ENCODE results near the gene PRKRA. TPM values are rescaled to one million over a fixed set of nuclear protein-coding genes. Genes with fewer than 3 reads are reported as not detected.
A peak's percentile ranks its signal among the peaks of the same experiment; 100 is the strongest.

PRKRA gene
- total and polyA plus RNA-seq, 7 donors: 25.1 to 86.1 (median 62.6) TPM

- Histone ChIP-seq H3K27ac (no peak overlapping the region), H3K9me3 (no peaks in the 10 kb centered on the region), H3K27me3 (no peaks in the 10 kb centered on the region), H3K4me1 (no peaks in the 10 kb centered on the region), H3K36me3 (no peaks in the 10 kb centered on the region), H3K4me3 (no peak overlapping the region)
- no peak for DNase-seq
- 69 to 72% methylated on average over 3 of the region's 3 CpGs for WGBS, 2 donors
- intact Hi-C loops (cut with DNase I): no loop called here
- no peak for TF ChIP-seq EP300 (IDR thresholded peaks at IDR 0.05)
- no peak for TF ChIP-seq POLR2A (IDR thresholded peaks at IDR 0.05)
- TF ChIP-seq POLR2AphosphoS5 (IDR thresholded peaks at IDR 0.05): no peak
- no peak for TF ChIP-seq CTCF (IDR thresholded peaks at IDR 0.05)
Observed at GRCh38 chr2:178403671-178404306, 47.2 kb downstream of the PRKRA start.

GRCh38 chr2:178401994-178402437 is 49.0 kb downstream of the PRKRA start:
- Histone ChIP-seq H3K27me3 (no peaks in the 10 kb centered on the region), H3K4me1 (no peaks in the 10 kb centered on the region), H3K9me3 (no peaks in the 10 kb centered on the region), H3K27ac (no peak overlapping the region), H3K36me3 (no peaks in the 10 kb centered on the region), H3K4me3 (no peak overlapping the region)
- intact Hi-C loops (cut with DNase I): no loop called here
- no peak for TF ChIP-seq POLR2AphosphoS5 (IDR thresholded peaks at IDR 0.05)
- TF ChIP-seq CTCF (IDR thresholded peaks at IDR 0.05): no peak
- TF ChIP-seq EP300 (IDR thresholded peaks at IDR 0.05): no peak
- no peak for TF ChIP-seq POLR2A (IDR thresholded peaks at IDR 0.05)
- 73 to 85% methylated on average over 6 of the region's 6 CpGs for WGBS, 2 donors
- no peak for DNase-seq

DNA sequence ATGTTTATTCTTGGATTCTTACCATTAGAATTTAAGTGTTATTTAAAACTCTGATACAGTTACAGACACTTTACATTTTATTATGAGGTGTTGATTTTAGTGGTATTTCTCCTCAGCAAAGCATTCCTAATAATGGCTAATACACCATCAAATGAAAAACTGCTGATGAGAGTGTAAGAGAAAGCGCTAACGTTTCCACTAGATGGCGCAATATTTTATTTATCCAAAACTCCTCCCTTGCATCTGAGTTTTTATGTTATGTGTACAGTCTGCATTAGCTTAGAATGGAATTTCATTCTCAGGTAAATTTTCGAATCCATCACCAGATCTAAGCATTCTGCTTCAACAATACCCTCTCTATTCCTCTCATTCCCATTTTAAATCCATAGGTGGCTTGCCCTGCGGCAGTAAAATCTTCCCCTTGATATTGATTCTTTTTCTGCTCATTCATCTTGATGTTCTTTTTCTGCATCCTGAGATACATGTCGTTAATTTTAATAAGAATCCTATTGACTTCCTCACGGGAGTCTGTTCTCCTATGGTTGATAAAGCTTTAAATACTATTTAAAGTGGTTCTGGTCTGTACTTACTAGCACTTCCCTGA is 53.9 kb downstream of the PRKRA start:
- Histone ChIP-seq H3K9me3 (no peaks in the 10 kb centered on the region), H3K4me1 (no peaks in the 10 kb centered on the region), H3K27me3 (no peaks in the 10 kb centered on the region), H3K36me3 (no peaks in the 10 kb centered on the region), H3K27ac (no peak overlapping the region), H3K4me3 (no peak overlapping the region)
- no peak for DNase-seq
- intact Hi-C loops (cut with DNase I): loop anchor here (1.0 kb wide), 1 partner anchor 17 kb away; no protein-coding TSS in a partner anchor
- WGBS, 2 donors: 15 to 20% methylated on average over 7 of the region's 7 CpGs
- no peak for TF ChIP-seq EP300 (IDR thresholded peaks at IDR 0.05)
- no peak for TF ChIP-seq POLR2AphosphoS5 (IDR thresholded peaks at IDR 0.05)
- TF ChIP-seq CTCF (IDR thresholded peaks at IDR 0.05): peak in 3 of 4 experiments; percentile 45 to 57 (median 50)
- no peak for TF ChIP-seq POLR2A (IDR thresholded peaks at IDR 0.05)

DNA sequence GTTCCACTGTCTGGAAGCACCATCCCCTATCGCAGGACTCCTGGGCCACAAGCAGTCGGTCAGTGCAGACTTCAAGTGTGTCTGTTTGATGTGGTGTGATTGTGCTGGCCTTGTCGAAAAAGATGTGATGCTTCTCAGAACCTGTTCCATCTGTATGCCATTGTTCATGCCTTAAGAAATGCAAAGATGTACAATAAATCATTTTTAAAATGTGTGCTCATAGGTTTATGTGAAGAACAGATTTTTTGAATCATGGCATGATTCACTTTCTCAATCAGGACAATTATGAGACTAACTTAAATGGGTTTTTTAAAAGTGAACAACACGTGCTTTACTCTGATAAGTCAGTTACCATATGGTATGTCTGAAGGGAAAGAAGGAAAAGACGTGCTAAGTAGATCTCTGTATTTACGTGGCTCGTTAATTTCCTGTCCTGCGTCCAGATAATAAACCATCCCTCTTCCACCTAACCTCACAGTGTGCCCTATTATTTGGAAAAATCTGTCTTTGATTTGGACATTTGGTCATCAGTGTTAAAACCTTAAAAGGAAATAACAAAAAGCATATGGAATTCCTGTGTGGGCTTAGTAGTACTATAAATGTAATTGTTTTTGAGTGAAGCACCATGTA is 54.9 kb downstream of the PRKRA start:
- H3K4me3 ChIP-seq: no peak overlapping the region
- no peaks in the 10 kb centered on the region for H3K27me3 ChIP-seq
- intact Hi-C loops (cut with DNase I): no loop called here
- no peaks in the 10 kb centered on the region for H3K36me3 ChIP-seq
- no peaks in the 10 kb centered on the region for H3K9me3 ChIP-seq
- H3K4me1 ChIP-seq: no peaks in the 10 kb centered on the region
- no peak for DNase-seq
- no peak overlapping the region for H3K27ac ChIP-seq
- no peak for TF ChIP-seq CTCF (IDR thresholded peaks at IDR 0.05)
- no peak for TF ChIP-seq POLR2A (IDR thresholded peaks at IDR 0.05)
- TF ChIP-seq POLR2AphosphoS5 (IDR thresholded peaks at IDR 0.05): no peak
- TF ChIP-seq EP300 (IDR thresholded peaks at IDR 0.05): no peak
- 86 to 87% methylated on average over 8 of the region's 8 CpGs for WGBS, 2 donors
